Stimulated activated memory B cell treated with anti-CD40 and anti-IgM and Interleukin-4, amounts not matched to agents 10 μg/mL and 1 μg/mL and 100 μg/mL, for 72 hours (primary cell): ENCODE data around the gene ANKRD9.
"Not testable (repeated sequence)": the region's sequence is repeated elsewhere in the genome, so short reads cannot be mapped to it uniquely, and the experiment has no call there.

Experiments
- ATAC-seq: fragments of 150-1000 bp; cut with Tn5 transposase; 2 replicates; pipeline ENCODE4 v1.10.0; 2021
- H3K27ac Mint-ChIP-seq: one replicate; pipeline ENCODE4 v1.8.0; 2022; ENCODE audit warnings: mild to moderate bottlenecking, mixed read lengths
- H3K27me3 Mint-ChIP-seq: one replicate; pipeline ENCODE4 v1.8.0; 2022; ENCODE audit warnings: mixed read lengths
- H3K36me3 Mint-ChIP-seq: one replicate; pipeline ENCODE4 v1.8.0; 2022; ENCODE audit warnings: mixed read lengths
- H3K4me1 Mint-ChIP-seq: one replicate; pipeline ENCODE4 v1.8.0; 2022; ENCODE audit warnings: mixed read lengths
- H3K4me3 Mint-ChIP-seq: one replicate; pipeline ENCODE4 v1.8.0; 2022; ENCODE audit warnings: mild to moderate bottlenecking, moderate library complexity, mixed read lengths
- H3K9me3 Mint-ChIP-seq: one replicate; pipeline ENCODE4 v1.8.0; 2022; ENCODE audit warnings: mixed read lengths

ANKRD9 gene

DNA sequence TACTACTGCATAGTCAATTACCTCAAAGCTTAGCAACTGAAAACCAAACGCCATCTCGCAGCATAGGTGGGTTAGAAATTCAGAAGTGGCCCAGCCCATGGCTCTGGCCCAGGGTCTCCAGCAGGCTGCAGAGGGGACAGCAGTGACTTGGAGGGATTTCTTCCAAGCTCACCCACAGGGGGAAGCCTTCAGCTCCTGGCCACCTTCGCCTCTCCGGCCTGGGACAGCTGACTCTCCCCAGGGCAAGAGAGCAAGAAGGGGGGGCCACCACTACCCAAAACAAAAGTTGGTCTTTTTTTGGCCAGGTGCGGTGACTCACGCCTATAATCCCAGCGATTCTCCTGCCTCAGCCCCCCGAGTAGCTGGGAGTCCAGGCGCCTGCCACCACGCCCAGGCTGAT lies 32.2 kb upstream of the ANKRD9 start:
- peaks cover 44% of the 10 kb centered on the region for H3K27me3 Mint-ChIP-seq
- peaks cover 16% of the 10 kb centered on the region for H3K4me1 Mint-ChIP-seq
- H3K36me3 Mint-ChIP-seq: no peaks in the 10 kb centered on the region
- H3K9me3 Mint-ChIP-seq: no peaks in the 10 kb centered on the region
- H3K4me3 Mint-ChIP-seq: no peak overlapping the region
- ATAC-seq: no peak
- no peak overlapping the region for H3K27ac Mint-ChIP-seq

DNA sequence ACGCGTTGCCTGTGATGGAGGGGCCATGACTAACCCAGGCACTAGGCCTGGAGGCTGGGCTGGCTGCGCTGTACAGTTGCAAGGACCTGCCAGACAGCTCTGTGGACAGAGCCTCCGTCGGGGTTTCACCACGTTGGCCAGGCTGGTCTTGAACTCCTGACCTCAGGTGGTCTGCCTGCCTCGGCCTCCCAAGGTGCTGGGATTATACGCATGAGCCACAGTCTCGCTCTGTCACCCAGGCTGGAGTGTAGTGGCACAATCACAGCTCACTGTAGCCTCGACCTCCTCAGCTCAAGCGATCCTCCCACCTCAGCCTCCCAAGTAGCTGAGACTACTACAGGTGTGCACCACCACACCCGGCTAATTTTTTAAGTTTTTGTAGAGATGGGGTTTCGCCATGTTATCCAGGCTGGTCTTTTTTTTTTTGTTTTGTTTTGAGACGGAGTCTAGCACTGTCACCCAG lies 31.5 kb upstream of the ANKRD9 start:
- Mint-ChIP-seq H3K27me3 (peaks cover 37% of the 10 kb centered on the region), H3K4me1 (peaks cover 13% of the 10 kb centered on the region)
- ATAC-seq, H3K27ac Mint-ChIP-seq, H3K4me3 Mint-ChIP-seq, H3K36me3 Mint-ChIP-seq, H3K9me3 Mint-ChIP-seq: not testable (repeated sequence)

DNA sequence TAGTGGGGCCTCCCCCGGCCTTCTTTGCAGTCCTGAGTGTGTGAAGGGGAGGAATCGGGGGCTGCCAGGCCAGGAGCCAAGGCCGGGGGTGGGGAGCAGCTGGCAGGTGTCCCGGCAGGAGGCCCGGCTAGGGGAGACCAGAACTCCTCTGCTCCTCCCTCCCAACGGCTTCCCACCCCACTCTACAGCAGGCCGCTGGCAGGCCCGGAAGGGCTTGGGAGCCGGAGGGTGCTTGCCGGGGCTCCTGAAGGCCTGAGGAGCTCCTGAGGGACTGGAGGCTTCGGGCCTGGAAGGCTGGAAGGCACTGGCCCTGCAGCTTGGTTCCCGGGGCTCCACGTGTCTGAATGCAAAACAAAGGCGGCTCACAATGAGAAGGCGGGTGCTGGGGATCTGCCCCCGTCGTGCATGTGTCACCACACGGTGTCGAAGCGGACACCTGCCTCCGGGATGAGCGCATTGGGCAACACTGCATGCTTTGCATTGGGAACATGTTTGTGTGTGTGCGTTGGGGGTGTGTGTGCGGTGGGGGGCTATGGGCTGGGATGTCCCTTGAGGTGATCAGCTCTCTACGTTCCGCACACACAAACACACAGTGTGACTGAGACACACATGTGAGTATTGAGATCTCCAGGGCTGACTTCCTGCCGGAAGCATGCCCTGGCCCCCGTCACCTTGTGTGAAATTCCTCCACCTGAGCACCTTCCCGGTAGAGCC lies 30.9 kb upstream of the ANKRD9 start:
- Mint-ChIP-seq H3K4me1 (peaks cover 11% of the 10 kb centered on the region), H3K9me3 (no peaks in the 10 kb centered on the region), H3K27ac (no peak overlapping the region), H3K4me3 (no peak overlapping the region), H3K27me3 (peaks cover 31% of the 10 kb centered on the region), H3K36me3 (no peaks in the 10 kb centered on the region)
- no peak for ATAC-seq

- Mint-ChIP-seq H3K9me3 (no peaks in the 10 kb centered on the region), H3K4me3 (no peak overlapping the region), H3K27me3 (peaks cover 24% of the 10 kb centered on the region), H3K27ac (no peak overlapping the region), H3K36me3 (no peaks in the 10 kb centered on the region), H3K4me1 (peaks cover 5% of the 10 kb centered on the region)
- ATAC-seq: no peak
Observed at GRCh38 chr14:102539544-102540314, 30.2 kb upstream of the ANKRD9 start.

GRCh38 chr14:102538602-102539543 lies 29.3 kb upstream of the ANKRD9 start:
- ATAC-seq: no peak
- no peaks in the 10 kb centered on the region for H3K36me3 Mint-ChIP-seq
- peaks cover 1% of the 10 kb centered on the region for H3K4me1 Mint-ChIP-seq
- H3K27ac Mint-ChIP-seq: no peak overlapping the region
- H3K4me3 Mint-ChIP-seq: no peak overlapping the region
- no peaks in the 10 kb centered on the region for H3K9me3 Mint-ChIP-seq
- peaks cover 17% of the 10 kb centered on the region for H3K27me3 Mint-ChIP-seq

DNA sequence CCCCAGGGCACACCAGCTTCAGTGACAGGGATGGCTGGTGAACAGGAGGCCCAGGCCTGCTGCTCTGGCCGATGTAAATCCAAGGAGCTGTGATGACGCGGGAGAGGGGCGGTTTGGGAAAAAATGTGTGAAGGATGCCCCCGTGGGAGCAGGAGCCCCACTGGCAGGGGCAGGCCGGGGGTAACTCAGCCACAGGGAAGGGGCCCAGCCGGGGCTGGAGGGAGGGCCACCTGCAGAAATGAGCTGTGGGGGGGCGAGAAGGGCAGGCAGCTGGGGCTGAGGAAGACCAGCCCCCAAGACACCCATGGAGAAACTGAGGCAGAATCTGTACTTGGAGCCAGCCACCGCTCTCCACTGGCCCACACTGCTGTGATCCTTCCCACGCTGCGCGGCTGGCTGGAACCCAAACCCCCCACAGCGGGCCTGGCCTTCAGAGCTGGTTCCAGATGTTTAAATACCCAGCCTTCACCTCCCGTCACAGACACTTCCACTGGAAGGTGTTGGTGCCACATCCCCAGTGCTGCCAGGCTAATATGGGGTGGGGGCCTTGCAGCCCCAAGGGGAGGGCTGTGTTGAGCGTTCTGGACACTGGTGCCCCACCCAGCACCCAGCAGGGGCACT lies 28.5 kb upstream of the ANKRD9 start:
- Mint-ChIP-seq H3K9me3 (no peaks in the 10 kb centered on the region), H3K4me3 (no peak overlapping the region)
- ATAC-seq: no peak

GRCh38 chr14:102532204-102532658 lies 22.7 kb upstream of the ANKRD9 start:
- Mint-ChIP-seq H3K4me3 (no peak overlapping the region), H3K4me1 (peaks cover 22% of the 10 kb centered on the region), H3K36me3 (no peaks in the 10 kb centered on the region), H3K27me3 (no peaks in the 10 kb centered on the region), H3K9me3 (no peaks in the 10 kb centered on the region), H3K27ac (no peak overlapping the region)
- no peak for ATAC-seq

More for the DNA sequence above, 28.5 kb upstream of the ANKRD9 start:
- Mint-ChIP-seq H3K36me3 (no peaks in the 10 kb centered on the region), H3K27ac (peak overlapping the region; percentile 32), H3K4me1 (peaks cover 7% of the 10 kb centered on the region), H3K27me3 (peaks cover 9% of the 10 kb centered on the region)

DNA sequence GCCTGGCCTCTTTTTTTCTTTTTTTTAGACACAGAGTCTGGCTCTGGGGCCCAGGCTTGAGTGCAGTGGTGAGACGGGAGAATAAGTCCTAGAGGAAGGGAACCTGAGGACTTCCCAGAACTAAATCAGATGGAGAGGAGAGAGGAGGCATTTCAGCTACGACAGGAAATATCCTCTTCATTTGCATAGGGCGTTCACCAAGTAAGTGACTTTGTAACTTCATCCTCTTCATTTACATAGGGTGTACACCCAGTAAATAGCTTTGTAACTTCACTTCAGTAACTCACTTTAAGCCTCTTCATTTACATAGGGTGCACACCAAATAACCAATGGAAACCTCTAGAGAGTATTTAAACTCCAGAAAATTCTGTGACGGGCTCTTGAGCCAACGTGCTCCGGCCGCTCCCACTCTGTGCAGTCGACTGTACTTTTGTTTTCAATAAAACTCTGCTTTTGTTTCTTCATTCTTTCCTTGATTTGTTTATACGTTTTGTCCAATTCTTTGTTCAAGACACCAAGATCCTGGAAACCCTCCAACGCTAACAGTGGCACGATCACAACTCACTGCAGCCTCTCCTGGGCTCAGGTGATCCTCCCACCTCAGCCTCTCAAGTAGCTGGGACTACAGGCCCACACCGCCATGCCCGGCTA lies 21.4 kb upstream of the ANKRD9 start:
- Mint-ChIP-seq H3K36me3 (no peaks in the 10 kb centered on the region), H3K4me1 (peaks cover 23% of the 10 kb centered on the region), H3K4me3 (no peak overlapping the region), H3K27ac (peak overlapping the region; percentile 82), H3K9me3 (no peaks in the 10 kb centered on the region), H3K27me3 (no peaks in the 10 kb centered on the region)
- peak; percentile 82 for ATAC-seq

- no peak for ATAC-seq
- H3K36me3 Mint-ChIP-seq: no peaks in the 10 kb centered on the region
- H3K4me3 Mint-ChIP-seq: no peak overlapping the region
- no peaks in the 10 kb centered on the region for H3K9me3 Mint-ChIP-seq
- H3K4me1 Mint-ChIP-seq: peaks cover 37% of the 10 kb centered on the region
- H3K27me3 Mint-ChIP-seq: no peaks in the 10 kb centered on the region
- H3K27ac Mint-ChIP-seq: no peak overlapping the region
Observed at GRCh38 chr14:102528431-102529170, 19.0 kb upstream of the ANKRD9 start.

DNA sequence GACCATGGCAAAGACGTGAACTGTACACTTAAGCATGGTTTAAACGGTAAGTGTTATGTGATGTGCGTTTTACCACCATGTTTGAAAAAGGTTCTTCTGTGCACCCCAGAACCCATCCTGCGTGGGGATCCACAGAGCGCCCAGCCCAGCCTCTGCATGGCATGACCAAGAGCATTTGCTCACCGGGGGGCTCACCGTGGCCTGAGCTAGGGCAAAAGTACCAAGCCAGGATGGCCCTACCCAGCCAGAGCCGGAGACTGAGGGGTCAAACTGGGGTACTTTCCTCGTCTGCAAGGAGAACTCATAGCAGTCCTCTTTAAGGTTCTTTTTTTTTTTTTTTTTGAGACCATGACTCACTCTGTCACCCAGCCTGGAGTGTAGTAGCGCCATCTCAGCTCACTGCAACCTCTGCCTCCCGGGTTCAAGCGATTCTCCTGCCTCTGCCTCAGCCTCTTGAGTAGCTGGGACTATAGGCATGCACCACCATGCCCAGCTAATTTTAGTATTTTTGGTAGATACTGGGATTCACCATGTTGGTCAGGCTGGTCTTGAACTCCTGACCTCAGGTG lies 16.4 kb upstream of the ANKRD9 start:
- no peak for ATAC-seq
- H3K27ac Mint-ChIP-seq: peak overlapping the region; percentile 87
- no peaks in the 10 kb centered on the region for H3K9me3 Mint-ChIP-seq
- H3K36me3 Mint-ChIP-seq: no peaks in the 10 kb centered on the region
- peaks cover 38% of the 10 kb centered on the region for H3K4me1 Mint-ChIP-seq
- H3K4me3 Mint-ChIP-seq: peak overlapping the region; percentile 84
- no peaks in the 10 kb centered on the region for H3K27me3 Mint-ChIP-seq

DNA sequence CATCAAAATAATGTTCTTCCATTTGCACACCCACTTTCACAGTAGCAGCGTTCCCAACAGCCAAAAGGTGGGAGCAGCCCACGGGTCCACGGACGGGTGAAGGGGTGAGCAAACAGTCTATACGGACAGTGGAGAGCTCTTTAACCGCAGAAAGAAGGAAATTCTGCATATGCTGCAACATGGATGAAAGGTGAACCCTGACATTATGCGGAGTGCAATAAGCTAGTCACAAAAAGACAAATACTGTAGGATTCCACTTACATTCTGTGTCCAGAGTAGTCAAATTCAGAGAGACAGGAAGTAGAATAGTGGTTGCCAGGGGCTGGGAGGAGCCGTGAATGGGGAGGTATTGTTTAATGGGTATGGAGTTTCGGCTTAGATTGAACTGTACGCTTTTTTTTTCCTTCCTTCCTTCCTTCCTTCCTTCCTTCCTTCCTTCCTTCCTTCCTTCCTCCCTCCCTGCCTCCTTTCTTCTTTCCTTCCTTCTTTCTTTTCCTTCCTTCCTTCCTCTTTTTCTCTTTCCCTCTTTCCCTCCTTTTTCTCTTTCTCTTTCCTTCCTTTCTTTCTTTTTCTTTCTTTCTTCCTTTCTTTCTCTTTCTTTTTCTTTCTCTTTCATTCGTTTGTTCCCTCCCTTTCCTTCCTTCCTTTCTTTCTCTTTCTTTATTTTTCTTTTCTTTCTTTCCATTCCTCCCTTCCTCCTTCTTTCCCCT lies 15.8 kb upstream of the ANKRD9 start:
- ATAC-seq: peak; percentile 38
- H3K9me3 Mint-ChIP-seq: no peaks in the 10 kb centered on the region
- peak overlapping the region; percentile 84 for H3K4me3 Mint-ChIP-seq
- peak overlapping the region; percentile 87 for H3K27ac Mint-ChIP-seq
- no peaks in the 10 kb centered on the region for H3K36me3 Mint-ChIP-seq
- no peaks in the 10 kb centered on the region for H3K27me3 Mint-ChIP-seq
- H3K4me1 Mint-ChIP-seq: peaks cover 31% of the 10 kb centered on the region

GRCh38 chr14:102524451-102525218 lies 15.1 kb upstream of the ANKRD9 start:
- peaks cover 27% of the 10 kb centered on the region for H3K4me1 Mint-ChIP-seq
- peak overlapping the region; percentile 87 for H3K27ac Mint-ChIP-seq
- ATAC-seq: peak; percentile 98
- no peaks in the 10 kb centered on the region for H3K9me3 Mint-ChIP-seq
- H3K4me3 Mint-ChIP-seq: peak overlapping the region; percentile 84
- H3K27me3 Mint-ChIP-seq: no peaks in the 10 kb centered on the region
- no peaks in the 10 kb centered on the region for H3K36me3 Mint-ChIP-seq
